RWPE1 (cell line): Measurements from ENCODE around the gene CARD10.

Source experiments
- CTCF ChIA-PET: fragments of 350-600 bp; sonication (Branson Sonifier 250); formaldehyde crosslinking; extraction: SDS; loops from one replicate; lab custom pipeline; 2021; lab: Yijun Ruan, JAX
- POLR2A ChIA-PET: fragments of 400-600 bp; formaldehyde crosslinking; extraction: SDS; loops from one replicate; lab custom pipeline; 2020; ENCODE audit warnings: antibody characterized with exemption; ENCODE audit not compliant: low non-redundant PET; lab: Yijun Ruan, JAX
- DNase-seq: peaks from one replicate; pipeline ENCODE4 v3.0.0; 2012; ENCODE audit warnings: low spot score
- H3K27ac ChIP-seq: fragments of 450-650 bp; 2 replicates; pipeline ENCODE4 v1.5.1; 2017
- TF ChIP-seq, protein P1 (sequence below): fragments of 450-650 bp; conservative IDR thresholded peaks from 2 replicates; pipeline ENCODE4 v1.5.1; 2017; ENCODE audit warnings: low read depth, mild to moderate bottlenecking

The CARD10 gene

DNA sequence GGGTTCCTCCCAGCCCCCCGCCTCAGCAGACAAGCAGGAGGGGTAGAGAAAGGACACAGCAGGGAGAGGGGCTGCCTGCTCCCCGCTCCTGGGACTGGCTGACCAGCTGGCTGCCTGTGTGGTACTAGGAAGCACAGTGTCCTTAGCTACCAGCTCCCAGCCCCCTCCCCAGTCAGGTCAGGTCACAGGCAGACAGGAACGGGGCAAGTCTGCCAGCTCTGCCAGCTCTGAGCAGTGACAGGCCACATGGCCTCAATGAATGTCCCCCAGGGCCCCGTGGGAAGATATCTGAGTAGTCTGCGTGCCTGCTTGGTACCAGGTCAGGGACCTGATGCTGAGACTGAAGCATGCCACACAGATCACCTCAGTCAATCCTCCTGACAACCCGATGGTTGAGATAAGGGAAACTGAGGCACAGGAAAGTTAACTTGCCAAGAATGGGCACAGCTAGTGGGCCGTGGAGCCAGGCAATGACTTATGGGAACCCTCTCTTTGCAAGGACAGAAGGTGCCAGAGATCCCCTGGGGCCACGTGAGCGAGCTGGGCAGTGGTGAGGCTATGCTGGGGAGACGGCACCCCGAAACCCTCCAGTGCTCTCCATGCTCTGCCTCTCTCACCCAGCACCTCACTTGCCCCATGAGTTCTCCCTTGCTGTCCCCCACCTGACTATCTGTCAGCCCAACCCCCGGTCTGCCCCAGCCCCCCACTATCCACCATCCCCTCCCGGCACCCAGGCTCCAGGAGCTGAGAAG is 19.2 kb downstream of the CARD10 start:
- ChIA-PET POLR2A (no interaction called here), CTCF (interaction anchor here (0.6 to 0.8 kb wide), 2 partner anchors 9 to 112 kb away, joined by 3 read pairs; no protein-coding TSS in a partner anchor)
- DNase-seq: no peak
- TF ChIP-seq, protein P1, sequence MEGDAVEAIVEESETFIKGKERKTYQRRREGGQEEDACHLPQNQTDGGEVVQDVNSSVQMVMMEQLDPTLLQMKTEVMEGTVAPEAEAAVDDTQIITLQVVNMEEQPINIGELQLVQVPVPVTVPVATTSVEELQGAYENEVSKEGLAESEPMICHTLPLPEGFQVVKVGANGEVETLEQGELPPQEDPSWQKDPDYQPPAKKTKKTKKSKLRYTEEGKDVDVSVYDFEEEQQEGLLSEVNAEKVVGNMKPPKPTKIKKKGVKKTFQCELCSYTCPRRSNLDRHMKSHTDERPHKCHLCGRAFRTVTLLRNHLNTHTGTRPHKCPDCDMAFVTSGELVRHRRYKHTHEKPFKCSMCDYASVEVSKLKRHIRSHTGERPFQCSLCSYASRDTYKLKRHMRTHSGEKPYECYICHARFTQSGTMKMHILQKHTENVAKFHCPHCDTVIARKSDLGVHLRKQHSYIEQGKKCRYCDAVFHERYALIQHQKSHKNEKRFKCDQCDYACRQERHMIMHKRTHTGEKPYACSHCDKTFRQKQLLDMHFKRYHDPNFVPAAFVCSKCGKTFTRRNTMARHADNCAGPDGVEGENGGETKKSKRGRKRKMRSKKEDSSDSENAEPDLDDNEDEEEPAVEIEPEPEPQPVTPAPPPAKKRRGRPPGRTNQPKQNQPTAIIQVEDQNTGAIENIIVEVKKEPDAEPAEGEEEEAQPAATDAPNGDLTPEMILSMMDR: no peak
- peak overlapping the region; percentile 96 for H3K27ac ChIP-seq

DNA sequence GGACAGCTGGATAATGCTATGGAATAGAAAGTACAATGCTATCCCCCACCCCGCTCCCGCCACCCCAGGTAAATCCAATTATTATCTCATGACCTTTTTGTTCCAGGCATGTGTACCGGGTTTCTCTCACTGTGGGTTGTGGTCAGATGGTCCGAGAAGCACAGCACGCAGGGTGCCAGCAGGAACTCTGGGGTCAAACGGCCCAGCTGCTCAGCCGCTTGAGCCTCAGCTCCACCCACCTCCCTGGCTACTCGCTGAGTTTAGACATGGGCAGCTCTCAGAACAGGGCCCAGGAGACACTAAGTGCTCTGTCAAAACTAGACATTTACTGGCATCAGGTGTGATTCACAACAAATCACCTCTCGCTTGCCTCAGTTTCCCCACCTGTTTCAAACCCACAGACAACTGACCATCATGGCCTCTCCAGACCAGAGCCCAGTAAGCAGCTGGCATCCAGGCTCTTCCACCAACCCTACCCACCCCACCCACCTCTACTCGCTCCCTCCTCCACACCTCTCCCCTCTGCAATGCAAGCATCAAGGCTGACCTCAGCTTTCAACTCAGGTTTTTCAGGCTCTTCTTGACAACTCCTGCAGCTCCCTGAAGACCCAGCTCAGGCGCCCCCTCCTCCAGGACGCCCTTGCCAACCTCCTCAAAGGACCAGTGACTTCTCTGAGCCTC is 20.0 kb downstream of the CARD10 start:
- DNase-seq: no peak
- H3K27ac ChIP-seq: peak overlapping the region; percentile 96
- ChIA-PET CTCF (interaction anchor here (0.6 to 0.8 kb wide), 2 partner anchors 10 to 113 kb away, joined by 3 read pairs; no protein-coding TSS in a partner anchor), POLR2A (no interaction called here)
- TF ChIP-seq, protein P1: no peak

DNA sequence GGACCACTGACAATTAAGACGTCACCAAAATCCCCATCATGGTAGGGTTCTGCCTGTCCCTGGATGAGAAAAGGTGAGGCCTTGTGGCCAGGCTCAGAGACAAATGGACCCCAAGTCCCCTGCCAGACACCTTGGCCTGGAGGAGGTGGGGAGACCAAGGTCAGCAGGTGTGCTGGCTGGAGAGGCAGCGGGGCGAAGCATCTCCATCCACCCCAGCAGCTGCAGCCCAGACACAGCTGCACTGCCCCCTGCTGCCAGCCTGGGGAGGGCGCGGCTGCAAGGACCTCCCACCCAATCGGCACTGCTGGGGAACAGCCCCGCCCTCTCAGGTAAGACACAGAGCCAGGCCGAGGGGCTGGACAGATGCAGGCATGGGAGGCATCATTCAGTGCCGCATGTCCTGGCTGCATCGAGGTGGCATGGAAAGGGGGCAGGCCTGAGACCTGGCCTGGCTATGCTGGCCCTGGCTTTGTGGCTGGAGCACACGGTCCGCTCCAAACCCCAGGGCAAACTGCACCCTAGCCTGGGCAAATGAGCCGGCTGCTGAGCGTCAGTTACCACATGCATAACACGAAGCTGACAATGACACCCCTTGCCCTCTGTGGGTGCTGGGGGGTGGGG is 20.8 kb downstream of the CARD10 start:
- POLR2A ChIA-PET: no interaction called here
- TF ChIP-seq, protein P1: no peak
- DNase-seq: no peak
- CTCF ChIA-PET: no interaction called here
- H3K27ac ChIP-seq: peak overlapping the region; percentile 96

DNA sequence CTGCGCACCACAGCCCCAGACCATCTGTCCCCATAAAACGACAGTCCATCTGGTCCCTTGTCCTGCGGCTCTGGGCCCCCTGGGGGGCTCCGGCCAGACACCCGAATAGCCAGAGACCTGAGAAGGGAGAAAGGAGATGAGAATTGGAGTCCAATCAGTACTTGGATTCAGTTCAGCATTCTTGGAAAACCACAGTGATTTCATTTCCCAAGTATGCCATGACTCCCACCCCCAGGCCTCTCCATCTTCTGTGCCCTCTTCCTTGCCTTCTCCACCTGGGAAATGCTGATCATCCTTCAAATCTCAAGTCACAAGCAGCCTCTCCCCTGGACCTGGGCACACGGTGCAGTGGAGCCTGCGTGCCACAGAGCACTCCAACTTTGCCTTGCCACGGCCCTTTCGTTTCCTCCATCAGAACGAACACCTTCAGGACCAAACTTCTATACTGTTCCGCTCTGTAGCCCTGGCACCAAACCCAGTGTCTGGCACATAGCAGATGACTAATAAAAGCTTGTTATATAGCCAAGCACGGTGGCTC is 22.1 kb downstream of the CARD10 start:
- peak overlapping the region; percentile 96 for H3K27ac ChIP-seq
- CTCF ChIA-PET: interaction anchor here (0.7 kb wide), 1 partner anchor 70 kb away, joined by 3 read pairs; no protein-coding TSS in a partner anchor
- peak; percentile 76 for DNase-seq
- POLR2A ChIA-PET: no interaction called here
- TF ChIP-seq, protein P1: no peak

DNA sequence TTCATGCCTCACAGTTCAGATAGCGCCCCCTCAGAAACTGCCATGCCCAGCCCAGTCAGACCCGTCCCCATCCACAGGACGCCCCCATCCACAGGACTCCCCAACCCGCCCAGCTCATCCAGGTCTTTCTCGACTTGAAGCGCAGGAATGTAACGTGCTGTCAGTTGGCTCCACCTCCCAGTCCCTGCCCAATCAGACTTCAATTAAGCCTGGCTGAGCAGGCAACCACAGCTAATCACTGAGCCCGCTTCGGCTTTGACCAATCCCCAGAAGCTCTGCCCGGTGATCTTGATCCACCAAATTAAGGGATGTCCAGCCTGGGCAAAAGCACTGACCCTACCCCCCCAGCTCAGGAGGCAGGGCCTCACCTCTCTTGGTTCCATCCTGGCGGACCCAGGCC is 22.6 kb downstream of the CARD10 start:
- TF ChIP-seq, protein P1: no peak
- peak; percentile 22 for DNase-seq
- ChIA-PET CTCF (interaction anchor here (0.7 kb wide), 1 partner anchor 70 kb away, joined by 3 read pairs; no protein-coding TSS in a partner anchor), POLR2A (no interaction called here)
- H3K27ac ChIP-seq: peak overlapping the region; percentile 96

DNA sequence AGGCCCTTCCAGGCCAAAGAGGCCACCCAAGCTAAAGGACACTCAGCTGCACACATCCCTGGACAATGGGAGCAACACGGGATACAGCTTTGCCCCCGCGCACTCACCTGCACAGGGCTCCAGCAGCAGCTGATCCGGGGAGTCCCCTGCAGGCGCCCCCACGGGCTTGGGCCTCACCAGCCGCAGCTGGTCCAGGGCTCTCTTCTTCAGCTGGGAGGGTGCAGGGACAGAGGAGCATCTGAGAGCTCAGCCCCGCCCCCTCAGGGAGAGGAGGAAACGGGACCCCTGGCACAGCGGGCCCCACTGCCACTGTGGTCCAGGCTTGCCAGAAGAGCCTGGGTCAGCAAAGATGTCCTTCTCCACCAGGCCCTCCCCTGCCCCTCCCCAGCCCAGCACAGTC is 25.2 kb downstream of the CARD10 start:
- peak overlapping the region; percentile 96 for H3K27ac ChIP-seq
- DNase-seq: no peak
- CTCF ChIA-PET: no interaction called here
- POLR2A ChIA-PET: no interaction called here
- TF ChIP-seq, protein P1: no peak
